IMR-90 (cell line): ENCODE results near the gene KIAA0825. TPM values are rescaled to one million over a fixed set of nuclear protein-coding genes. Genes with fewer than 3 reads are reported as not detected.
"Not testable (repeated sequence)": the region's sequence is repeated elsewhere in the genome, so short reads cannot be mapped to it uniquely, and the experiment has no call there.

Source experiments
- ATAC-seq: fragments of 200-7000 bp; cut with Tn5 transposase; 2 replicates; pipeline ENCODE4 v1.9.1; 2020; ENCODE audit warnings: low read depth, mild to moderate bottlenecking, moderate library complexity
- BruUV-seq: library from RNA; stranded (reverse); fragments of 400-500 nt; replicated peaks from 2 replicates; lab custom pipeline; 2021; lab: Mats Ljungman, UMichigan
- CTCF ChIA-PET: fragments of 300-600 bp; formaldehyde crosslinking; extraction: SDS; loops from one replicate; lab custom pipeline; 2021; ENCODE audit warnings: antibody characterized with exemption; lab: Yijun Ruan, JAX
- POLR2A ChIA-PET: fragments of 300-600 bp; sonication (Branson Sonifier 250); formaldehyde crosslinking; loops from one replicate; lab custom pipeline; 2022; ENCODE audit warnings: antibody characterized with exemption; ENCODE audit not compliant: unreplicated experiment; lab: Charles Lee
- DNase-seq: peaks from one replicate; pipeline ENCODE4 v3.0.0; 2013
- H2AFZ ChIP-seq: replicated peaks from 2 replicates; pipeline ENCODE3; 2013; ENCODE audit warnings: low read length, mild to moderate bottlenecking; ENCODE audit not compliant: poor library complexity
- H2AK5ac ChIP-seq: 2 replicates; pipeline ENCODE4 v1.6.1; 2013; ENCODE audit warnings: low read depth, low read length, inconsistent platforms
- H2AK9ac ChIP-seq: replicated peaks from 2 replicates; pipeline ENCODE3; 2013; ENCODE audit warnings: mild to moderate bottlenecking, low read depth, low read length, moderate library complexity; ENCODE audit not compliant: poor library complexity
- H2BK120ac ChIP-seq: 2 replicates; pipeline ENCODE4 v1.6.1; 2013; ENCODE audit warnings: low read depth, low read length, inconsistent platforms
- H2BK15ac ChIP-seq: 3 replicates; pipeline ENCODE4 v1.6.1; 2013; ENCODE audit warnings: low read depth, low read length, inconsistent platforms
- H2BK20ac ChIP-seq: 2 replicates; pipeline ENCODE4 v1.6.1; 2013; ENCODE audit warnings: low read depth, mild to moderate bottlenecking, inconsistent platforms, low read length, moderate library complexity
- H2BK5ac ChIP-seq: 2 replicates; pipeline ENCODE4 v1.6.1; 2013; ENCODE audit warnings: mild to moderate bottlenecking, low read depth, low read length, inconsistent platforms; ENCODE audit not compliant: poor library complexity, severe bottlenecking
- H3K14ac ChIP-seq: replicated peaks from 2 replicates; pipeline ENCODE4 v1.6.1; 2013; ENCODE audit warnings: low read depth, low read length, inconsistent platforms
- H3K18ac ChIP-seq: 2 replicates; pipeline ENCODE4 v1.6.1; 2013; ENCODE audit warnings: low read depth, low read length, control low read depth
- H3K23ac ChIP-seq: 2 replicates; pipeline ENCODE4 v1.6.1; 2013; ENCODE audit warnings: low read depth, low read length, inconsistent platforms
- H3K27ac ChIP-seq: 2 replicates; pipeline ENCODE4 v1.5.1; 2013; ENCODE audit warnings: mild to moderate bottlenecking, control low read depth, low read length; ENCODE audit not compliant: insufficient read depth
- H3K27me3 ChIP-seq: 2 replicates; pipeline ENCODE4 v1.6.1; 2013; ENCODE audit warnings: low read length; ENCODE audit not compliant: control insufficient read depth, insufficient read depth
- H3K36me3 ChIP-seq: 2 replicates; pipeline ENCODE4 v1.6.1; 2013; ENCODE audit warnings: low read length, mixed read lengths; ENCODE audit not compliant: control insufficient read depth, insufficient read depth
- H3K4ac ChIP-seq: 2 replicates; pipeline ENCODE4 v1.6.1; 2013; ENCODE audit warnings: low read depth, low read length, inconsistent platforms
- H3K4me1 ChIP-seq: 2 replicates; pipeline ENCODE4 v1.6.1; 2013; ENCODE audit warnings: low read length, mixed read lengths; ENCODE audit not compliant: control insufficient read depth, insufficient read depth
- H3K4me2 ChIP-seq: 2 replicates; pipeline ENCODE4 v1.6.1; 2013; ENCODE audit warnings: low read depth, mild to moderate bottlenecking, control low read depth, low read length, moderate library complexity
- H3K4me3 ChIP-seq: 2 replicates; pipeline ENCODE4 v1.5.1; 2013; ENCODE audit warnings: low read depth, mild to moderate bottlenecking, control low read depth, low read length, moderate library complexity; ENCODE audit not compliant: insufficient read depth
- H3K56ac ChIP-seq: 2 replicates; pipeline ENCODE4 v1.6.1; 2013; ENCODE audit warnings: low read length, inconsistent platforms; ENCODE audit not compliant: insufficient read depth; ENCODE audit errors: extremely low read depth
- H3K79me1 ChIP-seq, 2 experiments: 2 replicates each; pipeline ENCODE4 v1.6.1; 2013; ENCODE audit warnings: low read length in 2 of 2, inconsistent platforms in 1 of 2, low read depth in 1 of 2
- H3K9ac ChIP-seq: 2 replicates; pipeline ENCODE4 v1.6.1; 2013; ENCODE audit warnings: low read depth, low read length, control low read depth
- H3K9me1 ChIP-seq: 2 replicates; pipeline ENCODE4 v1.6.1; 2013; ENCODE audit warnings: low read length, inconsistent platforms; ENCODE audit not compliant: insufficient read depth
- H3K9me3 ChIP-seq: 2 replicates; pipeline ENCODE4 v1.6.1; 2013; ENCODE audit warnings: low read length; ENCODE audit not compliant: control insufficient read depth, insufficient read depth
- H4K20me1 ChIP-seq: 2 replicates; pipeline ENCODE4 v1.6.1; 2013; ENCODE audit warnings: low read length, inconsistent platforms; ENCODE audit not compliant: insufficient read depth
- H4K5ac ChIP-seq: 2 replicates; pipeline ENCODE4 v1.6.1; 2013; ENCODE audit warnings: mild to moderate bottlenecking, low read depth, low read length, control low read depth
- H4K8ac ChIP-seq, 2 experiments: 2 replicates each; pipeline ENCODE4 v1.6.1; 2013; ENCODE audit warnings: low read depth in 2 of 2, low read length in 2 of 2, control low read depth in 1 of 2, inconsistent platforms in 1 of 2
- H4K91ac ChIP-seq: 2 replicates; pipeline ENCODE4 v1.6.1; 2013; ENCODE audit warnings: low read depth, low read length, inconsistent platforms; ENCODE audit not compliant: insufficient read depth
- WGBS, 2 experiments: methylation state at CpG; one replicate each; pipeline versions ENCODE4 v1.1.5 to v1.1.7; 2013; ENCODE audit warnings: missing lambda C conversion rate in 2 of 2; ENCODE audit not compliant: insufficient read length in 1 of 2; ENCODE audit errors: extremely low coverage in 2 of 2; 5-methylcytosine and 5-hydroxymethylcytosine counted together
- dilution Hi-C: fragments of 300-500 bp; cut with HindIII; formaldehyde crosslinking; loops from one replicate; pipeline ENCODE4 v1.14.3; 2018; ENCODE audit warnings: low sequenced_read_pairs; ENCODE audit not compliant: unreplicated experiment
- in situ Hi-C: fragments of 300-500 bp; cut with MboI; formaldehyde crosslinking; loops from 3 replicates; pipeline ENCODE4 v1.14.3; 2019; ENCODE audit warnings: low sequenced_read_pairs, inconsistent platforms, mixed read lengths
- intact Hi-C: fragments of 100-400 bp; cut with micrococcal nuclease; formaldehyde crosslinking; loops from 2 replicates; pipeline ENCODE4 v1.10.0; 2022
- polyA plus RNA-seq, 3 experiments: library from polyadenylated mRNA; depleted of rRNA; stranded (reverse); fragments of >200 nt; gene quantifications; 2 replicates each; pipeline ENCODE4 v1.2.3, GENCODE V29; 2012; ENCODE audit warnings: low replicate concordance in 1 of 3
- total RNA-seq: library from RNA; depleted of rRNA; stranded (reverse); fragments of >200 nt; gene quantifications from 2 replicates; pipeline ENCODE4 v1.2.3, GENCODE V29; 2012

The KIAA0825 gene
- total and polyA plus RNA-seq, 2 of the 4 experiments (the other 2 are of a cell fraction): 0.46 to 1.8 TPM

DNA sequence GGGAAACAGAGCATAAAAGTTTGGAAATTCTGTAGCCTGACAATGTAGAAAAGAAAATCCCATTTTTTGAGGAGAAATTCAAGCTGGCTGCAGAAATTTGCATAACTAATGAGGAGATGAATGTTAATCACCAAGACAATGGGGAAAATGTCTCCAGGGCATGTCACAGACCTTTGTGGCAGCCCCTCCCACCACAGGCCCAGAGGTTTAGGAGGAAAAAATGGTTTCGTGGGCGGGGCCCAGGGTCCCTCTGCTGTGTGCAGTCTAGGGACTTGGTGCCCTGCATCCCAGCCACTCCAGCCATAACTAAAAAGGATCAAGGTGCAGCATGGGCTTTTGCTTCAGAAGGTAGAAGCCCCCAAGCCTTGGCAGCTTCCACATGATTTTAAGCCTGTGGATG is 502.1 kb downstream of the KIAA0825 start:
- H3K4me1 ChIP-seq, H2BK5ac ChIP-seq, H4K20me1 ChIP-seq, intact Hi-C loops, H2BK15ac ChIP-seq, in situ Hi-C loops, H2AK5ac ChIP-seq, H2BK120ac ChIP-seq, H3K9me1 ChIP-seq, H3K27me3 ChIP-seq, CTCF ChIA-PET, H3K4ac ChIP-seq, H3K9ac ChIP-seq, H3K56ac ChIP-seq, H3K36me3 ChIP-seq, H3K14ac ChIP-seq, H3K9me3 ChIP-seq, H3K4me3 ChIP-seq, H3K27ac ChIP-seq, H4K8ac ChIP-seq, H2AFZ ChIP-seq, dilution Hi-C loops, DNase-seq, H2BK20ac ChIP-seq, H3K23ac ChIP-seq, H2AK9ac ChIP-seq, H3K79me1 ChIP-seq, H3K18ac ChIP-seq, H4K5ac ChIP-seq, H3K4me2 ChIP-seq, H4K91ac ChIP-seq, ATAC-seq, POLR2A ChIA-PET, BruUV-seq: not testable (repeated sequence)
- WGBS, 2 experiments: no CpG with 5 or more reads among the region's 2 CpGs
